GM18519 (cell line): ENCODE data around the gene NEFH.
"Not testable (repeated sequence)": the region's sequence is repeated elsewhere in the genome, so short reads cannot be mapped to it uniquely, and the experiment has no call there.

ENCODE experiments used
- ATAC-seq: cut with Tn5 transposase; IDR thresholded peaks from one replicate; pipeline ENCODE4 v1.9.1; 2021; ENCODE audit warnings: mild to moderate bottlenecking, moderate library complexity; ENCODE audit not compliant: unreplicated experiment, low FRiP score

NEFH gene, protein sequence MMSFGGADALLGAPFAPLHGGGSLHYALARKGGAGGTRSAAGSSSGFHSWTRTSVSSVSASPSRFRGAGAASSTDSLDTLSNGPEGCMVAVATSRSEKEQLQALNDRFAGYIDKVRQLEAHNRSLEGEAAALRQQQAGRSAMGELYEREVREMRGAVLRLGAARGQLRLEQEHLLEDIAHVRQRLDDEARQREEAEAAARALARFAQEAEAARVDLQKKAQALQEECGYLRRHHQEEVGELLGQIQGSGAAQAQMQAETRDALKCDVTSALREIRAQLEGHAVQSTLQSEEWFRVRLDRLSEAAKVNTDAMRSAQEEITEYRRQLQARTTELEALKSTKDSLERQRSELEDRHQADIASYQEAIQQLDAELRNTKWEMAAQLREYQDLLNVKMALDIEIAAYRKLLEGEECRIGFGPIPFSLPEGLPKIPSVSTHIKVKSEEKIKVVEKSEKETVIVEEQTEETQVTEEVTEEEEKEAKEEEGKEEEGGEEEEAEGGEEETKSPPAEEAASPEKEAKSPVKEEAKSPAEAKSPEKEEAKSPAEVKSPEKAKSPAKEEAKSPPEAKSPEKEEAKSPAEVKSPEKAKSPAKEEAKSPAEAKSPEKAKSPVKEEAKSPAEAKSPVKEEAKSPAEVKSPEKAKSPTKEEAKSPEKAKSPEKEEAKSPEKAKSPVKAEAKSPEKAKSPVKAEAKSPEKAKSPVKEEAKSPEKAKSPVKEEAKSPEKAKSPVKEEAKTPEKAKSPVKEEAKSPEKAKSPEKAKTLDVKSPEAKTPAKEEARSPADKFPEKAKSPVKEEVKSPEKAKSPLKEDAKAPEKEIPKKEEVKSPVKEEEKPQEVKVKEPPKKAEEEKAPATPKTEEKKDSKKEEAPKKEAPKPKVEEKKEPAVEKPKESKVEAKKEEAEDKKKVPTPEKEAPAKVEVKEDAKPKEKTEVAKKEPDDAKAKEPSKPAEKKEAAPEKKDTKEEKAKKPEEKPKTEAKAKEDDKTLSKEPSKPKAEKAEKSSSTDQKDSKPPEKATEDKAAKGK

DNA sequence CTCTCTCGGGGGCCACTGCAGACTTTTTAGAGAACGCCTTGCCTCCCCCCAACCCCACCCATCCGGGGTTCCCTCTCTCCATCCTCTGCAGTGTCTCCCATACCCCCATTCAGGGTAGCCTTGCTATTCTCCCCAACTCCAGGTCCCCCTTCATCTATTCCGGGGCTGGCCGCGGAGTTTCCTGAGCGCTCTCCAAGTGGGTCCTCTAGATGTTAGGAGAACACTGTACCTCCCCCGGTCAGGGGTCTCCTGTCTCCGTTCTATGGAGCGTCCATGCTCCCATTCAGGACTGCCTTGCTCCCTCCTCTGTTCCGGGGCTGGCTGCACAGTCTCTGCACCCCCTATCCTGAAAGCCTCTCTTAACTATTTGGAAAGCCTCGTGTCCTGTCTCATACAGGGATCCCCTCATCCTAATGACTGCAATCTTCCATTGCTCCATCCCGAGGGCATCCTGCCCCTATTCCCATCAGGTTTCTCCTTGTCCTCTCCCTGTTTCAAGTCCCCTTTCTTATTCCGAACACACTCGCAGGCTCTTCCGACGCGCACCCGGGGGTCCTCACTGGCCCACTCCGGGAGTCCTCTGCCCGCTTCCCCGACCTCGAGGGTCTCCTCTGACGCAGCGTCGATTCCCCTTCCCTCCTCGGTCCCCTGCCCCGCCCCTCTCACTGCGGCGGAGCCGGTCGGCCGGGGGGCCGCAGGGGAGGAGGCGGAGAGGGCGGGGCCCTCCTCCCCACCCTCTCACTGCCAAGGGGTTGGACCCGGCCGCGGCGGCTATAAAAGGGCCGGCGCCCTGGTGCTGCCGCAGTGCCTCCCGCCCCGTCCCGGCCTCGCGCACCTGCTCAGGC, at the start of gene NEFH:
TSS of gene NEFH (plus strand) at position 802 of the 845 bp plus-strand sequence. CDS start 45 bp downstream, outside the sequence.
- ATAC-seq = no peak

DNA sequence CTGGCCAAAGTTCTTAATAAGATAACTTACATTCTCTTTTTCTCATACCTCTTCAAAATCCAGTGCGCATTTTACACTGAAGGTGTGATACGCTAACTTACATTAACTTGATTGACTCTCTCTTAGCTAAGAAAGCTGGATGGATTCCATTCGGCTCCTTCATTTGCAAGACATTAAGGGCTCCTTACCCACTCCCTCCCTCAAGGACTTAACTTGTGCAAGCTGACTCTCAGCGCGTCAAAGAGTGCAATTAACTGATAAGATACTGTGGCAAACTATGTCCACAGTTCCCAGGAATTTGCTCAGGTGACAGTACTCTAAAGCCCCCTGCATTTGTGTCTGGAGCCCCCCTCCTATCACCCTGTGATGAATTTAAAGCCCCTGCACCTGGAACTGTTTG, 48.0 kb upstream of the NEFH start:
- ATAC-seq = no peak

DNA sequence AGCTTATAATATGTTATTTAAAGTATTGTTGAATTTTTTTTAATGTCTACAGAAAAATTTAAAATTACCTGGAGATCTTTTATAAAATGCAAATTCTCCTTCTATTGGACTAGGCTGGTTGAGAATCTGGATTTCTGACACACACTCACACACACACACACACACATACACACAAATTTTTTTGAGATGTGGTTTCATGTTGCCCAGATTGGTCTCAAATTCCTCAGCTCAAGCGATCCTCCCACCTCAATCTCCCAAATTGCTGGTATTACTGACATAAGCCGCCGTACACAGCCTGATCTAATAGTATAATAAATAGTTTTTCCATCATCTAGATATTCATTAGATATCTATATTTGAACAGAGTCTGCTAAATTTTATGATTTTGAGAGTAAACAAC, 46.2 kb upstream of the NEFH start:
- no peak for ATAC-seq

DNA sequence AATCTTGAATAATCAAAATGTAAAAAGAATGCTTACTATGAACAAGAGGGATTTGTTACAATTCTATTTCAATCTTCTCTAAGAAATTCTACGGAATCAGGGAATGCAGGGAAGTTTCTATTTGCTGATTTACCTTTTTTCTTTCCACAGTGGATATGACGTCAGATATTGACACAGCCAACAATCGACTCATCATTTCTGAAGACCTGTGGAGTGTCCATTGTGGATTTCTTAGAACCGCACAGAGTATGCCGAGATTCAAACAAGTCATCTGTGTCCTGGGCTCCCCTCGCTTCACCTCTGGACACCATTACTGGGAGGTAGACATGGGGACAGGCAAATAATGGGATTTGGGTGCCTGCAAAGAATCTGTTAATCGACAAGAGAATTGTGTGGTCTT, 45.7 kb upstream of the NEFH start:
- no peak for ATAC-seq

DNA sequence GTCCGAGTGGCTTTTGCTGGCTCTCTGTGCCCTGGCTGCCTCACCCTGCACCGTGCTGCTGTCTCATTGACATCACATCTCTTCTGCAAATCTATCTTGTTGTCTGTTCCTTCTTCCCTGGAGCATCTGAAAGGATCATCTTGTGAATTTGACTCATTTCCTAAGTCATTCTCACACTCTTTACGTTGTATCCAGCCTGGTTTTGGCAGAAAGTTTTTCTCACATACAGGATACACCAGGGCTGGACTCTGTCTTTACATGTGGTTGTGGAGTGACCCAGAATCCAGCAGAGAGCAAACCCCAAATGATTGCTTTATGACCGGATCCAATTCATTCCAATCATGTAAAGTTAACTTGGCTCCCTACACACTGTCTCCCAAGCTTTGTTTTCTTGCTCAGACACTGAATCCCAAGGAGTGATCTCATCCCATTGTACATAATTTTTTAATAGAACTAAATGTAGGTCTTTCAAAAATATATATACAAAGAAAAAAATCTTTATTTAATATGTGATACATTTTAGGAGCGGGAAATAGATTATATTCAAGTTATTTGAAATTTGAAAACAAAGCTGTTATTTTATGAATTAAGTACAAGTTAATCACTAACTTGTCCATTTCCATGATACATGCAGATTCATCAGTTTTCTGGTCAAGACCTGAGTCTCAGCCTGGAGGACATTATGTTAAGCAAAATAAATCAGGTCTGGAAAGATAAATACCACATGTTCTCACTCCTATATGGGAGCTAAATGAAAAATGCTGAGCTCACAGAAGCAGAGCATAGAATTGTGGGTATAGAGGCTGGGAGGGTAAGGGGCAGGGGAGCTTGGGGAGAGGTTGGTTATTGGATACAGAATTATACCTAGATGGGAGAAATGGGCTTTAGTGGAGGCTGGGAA, 44.5 kb upstream of the NEFH start:
- no peak for ATAC-seq

DNA sequence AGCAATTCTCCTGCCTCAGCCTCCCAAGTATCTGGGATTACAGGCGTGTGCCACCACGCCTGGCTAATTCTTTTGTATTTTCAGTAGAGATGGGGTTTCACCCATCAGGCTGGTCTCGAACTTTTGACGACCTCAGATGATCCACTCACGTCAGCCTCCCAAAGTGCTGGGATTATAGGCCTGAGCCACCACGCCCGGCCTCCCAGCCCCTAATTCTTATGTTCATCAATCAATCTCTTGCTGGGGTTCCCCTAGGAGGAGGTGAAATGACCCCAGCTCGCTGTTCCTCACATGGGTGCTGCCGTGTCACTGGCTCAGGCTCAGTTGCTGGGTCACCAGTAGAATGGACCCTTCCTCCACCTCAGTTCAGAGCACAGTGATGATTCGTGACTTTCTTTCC, 41.7 kb upstream of the NEFH start, which contains the start of gene RFPL1:
TSS of gene RFPL1 (plus strand) at position 301 of the 400 bp plus-strand sequence.
- not testable (repeated sequence) for ATAC-seq

DNA sequence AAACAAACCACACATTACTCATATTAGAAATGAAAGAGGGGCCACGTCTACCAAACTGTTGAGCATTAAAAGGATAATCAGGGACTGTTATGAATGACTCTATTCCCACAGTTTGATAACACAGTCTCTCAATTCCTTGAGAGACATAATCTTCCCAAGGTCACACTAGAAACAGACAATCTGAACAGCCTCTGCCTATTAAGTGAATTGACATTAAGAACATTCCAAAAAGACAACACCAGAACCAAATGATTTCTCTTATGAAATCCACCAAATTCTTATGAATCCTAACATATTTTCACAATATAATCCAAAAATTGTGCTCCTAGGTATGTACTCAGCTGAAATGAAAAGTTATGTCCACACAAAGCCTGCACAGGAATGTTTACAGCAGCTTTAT, 37.0 kb upstream of the NEFH start:
- ATAC-seq = no peak

DNA sequence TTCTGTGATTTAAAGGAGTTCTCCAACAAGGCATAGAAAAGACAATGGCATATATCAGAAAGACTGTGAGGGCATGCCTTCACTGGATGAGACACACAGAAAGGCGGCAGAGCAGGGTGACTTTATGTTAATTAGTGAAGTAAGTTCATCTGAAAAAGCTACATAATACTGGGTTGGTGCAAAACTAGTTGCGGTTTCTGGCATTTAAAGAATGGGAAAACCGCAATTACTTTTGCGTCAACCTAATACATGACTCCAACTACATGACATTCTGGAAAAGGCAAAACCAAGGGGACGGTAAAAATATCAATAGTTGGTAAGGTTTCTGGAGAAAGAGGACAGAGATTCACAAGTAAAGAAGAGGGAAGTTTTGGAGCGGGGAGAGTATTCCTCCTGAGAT, 36.6 kb upstream of the NEFH start:
- ATAC-seq = no peak

DNA sequence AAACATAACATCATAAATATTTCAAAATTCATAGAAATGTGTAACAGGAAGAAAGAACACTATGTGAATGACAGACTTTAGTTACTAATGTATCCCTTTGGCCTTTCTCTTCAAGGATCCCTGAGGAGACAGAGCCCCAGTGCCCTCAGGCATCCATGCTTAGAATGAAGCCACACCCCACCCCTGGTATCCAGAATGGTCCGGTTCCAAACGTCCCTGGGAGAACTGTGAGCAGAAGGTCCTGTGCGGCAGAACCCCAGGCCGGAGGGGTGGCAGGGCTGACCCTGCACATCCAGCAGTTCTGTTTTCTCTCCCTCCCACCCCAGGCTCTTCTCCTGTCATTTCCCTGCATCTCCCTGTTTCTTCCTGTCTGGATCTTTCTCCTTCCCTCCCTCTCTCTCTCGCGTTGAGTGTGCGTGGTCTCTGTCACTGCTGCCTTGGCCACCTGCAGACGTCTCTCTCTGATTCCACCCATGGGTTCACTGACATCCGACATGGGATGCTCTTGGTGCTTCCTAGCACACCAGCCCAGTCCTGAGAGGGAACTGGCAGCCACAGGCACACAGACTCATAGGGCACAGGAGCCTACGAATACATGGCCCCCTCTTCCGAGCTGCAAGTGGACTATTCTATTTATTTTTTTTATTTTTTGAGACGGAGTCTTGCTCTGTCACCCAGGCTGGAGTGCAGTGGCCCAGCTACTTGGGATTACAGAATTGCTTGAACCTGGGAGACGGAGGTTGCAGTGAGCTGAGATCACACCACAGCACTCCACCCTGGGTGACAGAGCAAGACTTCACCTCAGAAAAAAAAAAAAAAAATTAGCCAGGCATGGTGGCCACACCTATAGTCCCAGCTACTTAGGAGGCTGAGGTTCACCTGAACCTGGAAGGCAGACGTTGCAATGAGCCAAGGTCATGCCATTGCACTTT, 35.9 kb upstream of the NEFH start:
- ATAC-seq = no peak

DNA sequence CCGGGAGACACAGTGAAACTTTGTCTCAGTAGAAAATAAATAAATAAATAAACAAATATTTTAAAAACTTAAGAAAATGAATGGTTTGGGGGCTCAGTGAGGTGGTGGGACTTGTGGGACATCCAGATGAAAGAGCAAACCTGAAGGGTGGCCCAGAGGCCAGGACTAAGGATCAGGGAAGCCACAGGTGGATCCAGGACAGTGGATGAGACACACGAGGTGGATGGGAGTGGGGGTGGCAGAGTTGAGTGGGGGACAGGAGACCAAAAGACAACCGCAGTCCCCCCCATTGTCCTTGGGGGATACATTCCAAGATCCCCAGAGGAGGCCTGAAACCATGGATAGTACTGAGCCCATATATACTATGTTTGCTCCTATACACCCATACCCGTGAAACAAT, 34.5 kb upstream of the NEFH start:
- ATAC-seq = no peak

DNA sequence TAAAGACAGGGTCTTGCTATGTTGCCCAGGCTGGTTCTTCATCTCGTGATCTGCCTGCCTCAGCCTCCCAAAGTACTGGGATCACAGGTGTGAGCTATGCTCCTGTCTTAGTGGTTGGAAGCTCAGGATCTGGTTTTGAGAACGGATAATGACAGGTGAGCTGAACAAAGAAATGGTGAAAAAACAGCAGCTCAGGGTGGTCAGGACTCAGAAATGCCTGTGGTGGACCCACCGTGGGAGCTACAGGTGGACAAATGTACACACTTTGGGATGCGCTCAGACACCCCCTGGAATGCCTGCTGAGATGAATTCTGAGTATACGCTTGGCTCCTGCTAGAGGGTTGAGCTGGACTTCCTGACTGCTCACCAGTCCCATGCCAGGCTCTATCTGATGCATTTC, 32.1 kb upstream of the NEFH start:
- ATAC-seq = no peak

DNA sequence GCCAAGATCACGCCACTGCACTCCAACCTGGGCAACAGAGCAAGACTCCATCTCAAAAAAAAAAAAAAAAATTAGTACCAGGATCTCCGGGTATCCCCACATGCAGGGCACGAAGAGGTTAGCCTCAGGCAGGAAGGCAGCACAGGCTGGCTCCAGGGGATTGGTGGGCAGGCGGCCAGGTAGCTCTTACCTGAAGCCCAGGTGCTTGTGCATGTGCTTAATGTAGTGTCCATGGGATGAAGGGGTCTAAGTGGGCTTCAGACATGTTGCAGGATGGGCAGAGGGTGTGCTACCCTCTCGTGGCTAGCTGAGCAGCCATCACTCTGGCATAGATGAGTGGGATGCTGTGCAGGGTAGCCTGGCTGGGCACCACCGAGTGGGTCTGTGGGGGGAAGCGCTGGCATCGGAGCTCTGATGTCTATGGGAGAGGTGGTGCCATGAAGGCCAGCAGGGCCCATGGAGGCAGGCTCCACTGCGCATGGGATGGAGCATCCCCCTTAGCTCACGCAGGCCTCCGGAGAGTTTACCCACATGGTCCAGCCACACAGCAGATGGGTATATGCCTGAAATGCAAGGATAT, 30.6 kb upstream of the NEFH start:
- ATAC-seq = no peak

DNA sequence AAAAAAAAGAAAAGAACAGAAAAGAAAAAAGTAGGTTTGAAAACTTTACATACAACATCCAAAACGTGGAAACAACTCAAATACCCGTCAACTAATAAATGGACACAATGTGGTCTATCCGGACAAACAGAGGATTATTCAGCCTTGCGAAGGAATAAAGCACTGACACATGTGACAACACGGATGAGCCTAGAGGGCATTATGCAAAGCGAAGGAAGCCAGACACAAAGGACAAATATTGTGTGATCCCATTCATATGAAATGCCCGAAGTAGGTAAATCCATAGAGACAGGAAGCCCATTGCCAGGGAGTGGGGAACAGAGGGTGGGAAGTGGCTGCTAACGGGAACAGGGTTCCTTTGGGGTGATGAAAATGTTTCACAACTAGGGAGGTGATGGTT, 29.8 kb upstream of the NEFH start:
- ATAC-seq = no peak

DNA sequence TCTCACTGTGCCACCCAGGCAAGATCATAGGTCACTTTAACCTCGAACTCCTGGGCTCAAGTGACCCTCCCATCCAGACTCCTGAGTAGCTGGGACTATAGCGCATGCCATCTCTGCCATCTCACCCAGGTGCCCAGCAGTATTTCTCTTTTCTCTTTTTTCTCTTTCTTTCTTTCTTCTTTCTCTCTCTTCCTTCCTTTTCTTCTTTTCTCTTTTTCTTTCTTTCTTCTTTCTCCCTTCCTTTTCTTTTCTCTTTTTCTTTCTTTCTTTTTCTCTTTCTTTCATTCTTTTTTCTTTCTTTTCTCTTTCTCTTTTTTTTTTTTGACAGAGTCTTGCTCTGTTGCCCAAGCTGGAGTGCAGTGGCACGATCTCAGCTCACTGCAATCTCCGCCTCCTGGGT, 28.2 kb upstream of the NEFH start:
- no peak for ATAC-seq

DNA sequence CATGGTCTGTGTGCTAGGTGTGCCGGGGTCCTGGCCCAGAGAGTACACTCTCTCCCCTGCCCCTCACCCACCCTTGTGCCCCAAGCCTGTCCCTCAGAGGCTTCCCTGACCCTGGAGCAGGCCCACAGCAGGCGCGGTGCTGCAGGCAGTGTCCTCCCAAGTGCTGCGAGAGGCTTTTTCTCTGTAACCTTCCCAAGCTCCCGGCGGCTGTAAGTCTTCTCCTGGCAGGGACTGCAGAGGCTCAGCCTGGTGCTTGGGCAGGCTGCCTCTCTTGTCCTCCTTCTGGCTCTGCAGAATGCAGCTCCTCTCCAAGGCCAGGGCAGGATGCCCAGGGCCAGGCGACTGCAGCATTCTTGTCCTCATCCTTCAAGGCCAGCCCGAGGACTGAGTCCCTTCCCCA, 25.7 kb upstream of the NEFH start:
- ATAC-seq = no peak

DNA sequence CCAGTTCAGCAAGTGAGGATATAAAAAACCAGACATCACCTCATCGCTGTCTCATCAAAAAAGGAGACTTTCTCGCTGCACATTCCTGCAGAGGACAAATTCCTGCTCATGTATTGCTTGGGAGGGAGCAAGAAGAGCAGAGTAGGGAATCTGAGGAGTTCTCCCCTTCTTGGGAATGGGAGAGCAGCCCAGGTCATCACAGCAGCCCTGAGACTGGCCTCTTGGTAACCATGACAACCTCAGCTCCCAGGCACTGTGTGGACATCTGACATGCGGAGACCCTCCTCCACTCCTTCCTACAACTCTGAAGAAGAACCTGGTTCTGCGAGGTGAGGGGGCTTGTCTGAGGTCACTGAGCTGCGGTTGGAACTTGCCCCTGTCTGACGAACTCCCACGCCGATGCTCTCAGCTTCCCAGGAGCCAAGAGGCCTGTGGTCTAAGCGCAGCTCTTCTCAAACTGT, 23.8 kb upstream of the NEFH start:
- ATAC-seq = no peak

DNA sequence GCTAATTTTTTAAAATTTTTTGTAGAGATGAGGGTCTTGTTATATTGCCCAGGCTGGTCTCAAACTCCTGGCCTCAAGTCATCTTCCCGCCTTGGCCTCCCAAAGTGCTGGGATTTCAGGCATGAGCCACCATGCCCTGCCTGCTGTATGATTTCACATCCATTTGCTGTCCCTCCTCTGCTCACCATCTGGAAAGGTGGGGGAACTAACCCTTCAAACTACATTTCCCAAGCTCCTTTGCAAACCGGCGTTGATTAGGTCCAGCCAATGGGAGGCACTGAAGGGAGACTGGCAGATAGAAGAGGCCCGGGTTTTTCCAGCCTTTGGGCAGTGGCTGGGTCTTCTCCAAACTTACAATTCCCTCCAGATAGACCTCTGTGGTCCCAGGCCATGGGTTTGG, 22.3 kb upstream of the NEFH start:
- no peak for ATAC-seq

DNA sequence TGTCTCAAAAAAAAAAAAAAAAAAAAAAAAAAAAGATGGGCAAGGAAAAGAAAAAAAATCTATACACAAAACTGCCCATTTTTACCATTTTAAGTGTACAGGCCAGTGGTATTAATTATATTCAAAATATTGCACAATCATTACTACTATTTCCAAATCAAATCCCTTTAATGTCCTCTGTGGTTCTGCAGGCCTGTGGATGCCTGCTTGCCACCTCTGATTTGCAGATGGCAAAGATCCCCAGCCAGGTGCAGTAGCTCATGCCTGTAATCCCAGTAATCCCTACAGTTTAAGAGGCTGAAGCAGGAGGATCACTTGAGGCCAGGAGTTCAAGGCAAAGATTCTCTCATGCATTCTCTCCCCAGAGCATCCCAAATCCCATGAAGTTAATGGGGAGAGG, 21.5 kb upstream of the NEFH start:
- no peak for ATAC-seq
